Astrocyte of the cerebellum (primary cell): Measurements from ENCODE around the gene GLI2.

Source experiments
- DNase-seq: peaks from one replicate; pipeline ENCODE4 v3.0.0-alpha.2; 2011; ENCODE audit warnings: low read depth
- H3K4me3 ChIP-seq: 2 replicates; pipeline ENCODE4 v1.5.1; 2011; ENCODE audit warnings: mild to moderate bottlenecking, low read depth, low read length, moderate library complexity
- in situ Hi-C: cut with HindIII; loops from 2 replicates; pipeline ENCODE4 v1.10.0; 2017; ENCODE audit warnings: low sequenced_read_pairs
- TF ChIP-seq, protein P1 (sequence below): IDR thresholded peaks from 2 replicates; pipeline ENCODE4 v1.5.1; 2012; ENCODE audit warnings: low read length, low read depth, moderate library complexity, mild to moderate bottlenecking; ENCODE audit errors: missing control alignments

Gene GLI2

DNA sequence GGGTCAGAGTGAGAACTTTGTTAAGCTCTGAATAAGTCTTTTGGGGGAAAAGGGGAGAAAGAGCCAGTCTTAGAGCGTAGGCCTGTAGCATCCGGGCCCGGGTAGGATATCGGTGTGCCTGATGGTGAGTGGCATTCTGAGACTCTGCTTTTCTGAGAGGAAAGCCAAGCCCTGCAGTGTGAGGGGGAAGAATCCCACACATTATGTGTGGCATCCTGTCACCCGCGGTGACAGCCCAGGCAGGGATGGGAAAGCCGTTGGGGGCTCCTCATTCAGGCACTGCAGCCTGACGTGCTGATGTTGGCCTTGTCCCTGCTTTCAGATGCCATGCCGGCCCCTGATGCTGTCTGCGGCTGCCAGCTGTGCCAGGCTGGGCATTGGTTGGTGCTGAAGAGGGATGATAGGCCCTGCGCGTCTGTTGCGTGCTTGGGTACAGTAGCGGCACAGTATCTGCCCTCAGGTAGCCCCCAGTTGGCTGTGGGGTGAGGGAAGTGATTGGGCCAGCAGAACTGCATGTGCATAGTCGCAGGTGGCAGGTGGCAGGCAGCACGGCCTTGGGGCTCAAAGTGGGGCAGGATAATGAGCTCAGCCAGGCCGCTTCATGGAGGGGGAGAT is 37.6 kb downstream of the GLI2 start:
- H3K4me3 ChIP-seq: no peak overlapping the region
- TF ChIP-seq, protein P1, sequence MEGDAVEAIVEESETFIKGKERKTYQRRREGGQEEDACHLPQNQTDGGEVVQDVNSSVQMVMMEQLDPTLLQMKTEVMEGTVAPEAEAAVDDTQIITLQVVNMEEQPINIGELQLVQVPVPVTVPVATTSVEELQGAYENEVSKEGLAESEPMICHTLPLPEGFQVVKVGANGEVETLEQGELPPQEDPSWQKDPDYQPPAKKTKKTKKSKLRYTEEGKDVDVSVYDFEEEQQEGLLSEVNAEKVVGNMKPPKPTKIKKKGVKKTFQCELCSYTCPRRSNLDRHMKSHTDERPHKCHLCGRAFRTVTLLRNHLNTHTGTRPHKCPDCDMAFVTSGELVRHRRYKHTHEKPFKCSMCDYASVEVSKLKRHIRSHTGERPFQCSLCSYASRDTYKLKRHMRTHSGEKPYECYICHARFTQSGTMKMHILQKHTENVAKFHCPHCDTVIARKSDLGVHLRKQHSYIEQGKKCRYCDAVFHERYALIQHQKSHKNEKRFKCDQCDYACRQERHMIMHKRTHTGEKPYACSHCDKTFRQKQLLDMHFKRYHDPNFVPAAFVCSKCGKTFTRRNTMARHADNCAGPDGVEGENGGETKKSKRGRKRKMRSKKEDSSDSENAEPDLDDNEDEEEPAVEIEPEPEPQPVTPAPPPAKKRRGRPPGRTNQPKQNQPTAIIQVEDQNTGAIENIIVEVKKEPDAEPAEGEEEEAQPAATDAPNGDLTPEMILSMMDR: no peak
- DNase-seq: no peak
- in situ Hi-C loops: no loop called here

DNA sequence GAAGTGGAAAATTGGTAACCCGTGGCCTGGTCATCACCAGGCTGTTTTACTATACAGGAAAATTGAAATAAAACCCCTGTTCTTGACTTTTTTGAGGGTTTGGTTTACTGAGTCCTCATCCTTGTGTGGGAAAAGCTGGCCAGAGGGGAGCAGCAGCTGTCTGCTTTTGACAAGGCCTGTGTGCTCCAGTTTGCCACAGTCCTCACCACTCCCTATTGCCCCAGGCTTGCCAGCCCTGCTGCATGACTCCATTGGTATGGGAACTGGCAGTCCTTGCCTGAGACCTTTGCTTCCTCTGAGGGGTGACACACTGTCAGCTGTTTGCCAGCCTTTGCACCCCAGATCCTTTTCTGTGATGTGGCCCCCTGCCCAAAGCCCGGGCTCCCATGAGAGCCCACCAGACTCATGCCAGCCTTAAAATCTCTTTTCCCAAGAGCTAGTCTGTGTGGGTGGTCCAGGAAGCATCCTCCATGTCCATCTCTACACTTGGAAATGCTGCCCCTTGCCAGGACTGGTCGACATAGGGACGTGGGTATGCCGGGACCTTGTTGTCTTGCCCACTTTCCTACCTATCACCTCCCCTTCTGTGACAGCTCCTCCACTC is 39.0 kb downstream of the GLI2 start:
- DNase-seq: no peak
- in situ Hi-C loops: loop anchor here (5.0 kb wide), 1 partner anchor 53 kb away; no protein-coding TSS in a partner anchor
- no peak overlapping the region for H3K4me3 ChIP-seq
- TF ChIP-seq, protein P1: no peak

DNA sequence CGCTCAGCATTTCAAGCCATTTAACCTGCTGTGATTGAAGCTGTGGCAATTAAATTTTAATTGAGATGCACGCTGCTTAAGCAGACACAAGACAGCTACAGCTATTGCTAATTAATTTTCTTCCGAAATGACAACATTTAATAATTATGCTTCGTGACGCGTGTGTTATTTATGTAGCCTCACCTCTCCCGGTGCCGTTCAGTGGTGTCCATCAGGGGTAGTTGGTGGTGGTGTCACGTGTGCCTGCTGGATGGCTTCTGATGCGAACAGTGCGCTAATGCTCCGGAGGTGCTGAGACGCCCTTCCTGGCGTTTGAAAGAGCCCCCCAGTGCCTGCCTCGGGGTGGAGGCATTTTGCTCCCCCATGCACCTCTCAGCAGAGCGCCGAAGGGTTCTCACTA is 39.5 kb downstream of the GLI2 start:
- H3K4me3 ChIP-seq: no peak overlapping the region
- in situ Hi-C loops: loop anchor here (5.0 kb wide), 1 partner anchor 52 kb away; no protein-coding TSS in a partner anchor
- TF ChIP-seq, protein P1: no peak
- no peak for DNase-seq

DNA sequence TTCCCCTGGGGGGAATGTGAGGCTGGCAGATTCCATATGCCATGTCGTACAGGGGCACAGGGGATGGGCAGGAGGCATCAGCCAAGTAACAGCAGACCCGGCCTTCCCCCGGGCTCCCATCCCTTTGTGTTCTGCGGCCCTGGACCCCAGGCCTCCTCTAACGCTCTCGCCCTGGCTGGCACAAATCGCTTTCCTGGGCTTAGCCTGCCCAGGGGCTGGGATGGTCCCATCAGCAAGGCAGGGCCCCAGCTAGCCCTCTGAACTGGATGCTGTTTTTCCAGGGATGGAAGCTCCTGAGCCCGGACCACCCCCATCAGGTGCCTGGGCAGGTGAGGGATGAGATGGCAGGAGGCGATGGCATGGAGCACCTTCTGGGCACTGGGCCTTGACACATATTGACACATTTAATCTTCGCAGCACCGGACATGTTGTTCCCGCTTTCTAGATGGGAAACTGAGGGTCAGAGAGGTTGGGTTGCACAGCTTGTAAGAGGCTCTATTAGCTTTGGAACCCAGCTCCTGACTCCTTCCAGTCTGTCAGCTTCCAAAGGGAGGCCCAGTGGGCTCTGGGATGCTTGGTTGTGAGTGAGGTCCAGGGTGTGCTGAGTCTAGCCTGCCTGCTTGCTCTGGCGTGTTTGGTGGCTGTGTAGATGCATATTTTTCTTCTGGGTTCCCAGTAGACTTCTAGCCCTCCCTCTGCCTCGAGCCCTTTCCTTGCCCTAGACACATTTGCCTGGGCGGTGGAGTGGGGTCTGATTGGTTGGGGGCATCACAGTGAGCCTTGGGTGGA is 40.3 kb downstream of the GLI2 start:
- in situ Hi-C loops: loop anchor here (5.0 kb wide), 1 partner anchor 51 kb away; no protein-coding TSS in a partner anchor
- TF ChIP-seq, protein P1: no peak
- DNase-seq: no peak
- H3K4me3 ChIP-seq: no peak overlapping the region

DNA sequence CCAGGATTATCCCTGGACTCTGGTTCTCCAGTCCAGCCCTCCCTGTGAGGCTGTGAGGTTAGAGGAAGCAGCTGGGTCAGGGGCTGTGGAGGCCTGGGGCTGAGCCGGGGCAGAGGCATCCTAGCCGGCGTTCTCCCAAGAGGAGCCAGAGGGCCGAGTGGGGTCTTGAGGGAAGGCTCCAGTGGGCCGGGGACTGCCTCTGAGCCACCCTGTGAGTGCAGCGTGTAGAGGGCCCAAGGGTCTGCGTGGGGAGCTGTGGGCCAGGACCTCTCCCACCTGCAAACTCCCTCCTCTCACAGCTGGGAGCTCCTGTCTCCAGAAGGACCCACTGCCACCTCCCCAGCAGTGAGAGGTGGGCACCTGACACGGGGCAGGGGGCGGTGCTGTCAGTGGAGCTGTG is 41.0 kb downstream of the GLI2 start:
- in situ Hi-C loops: loop anchor here (5.0 kb wide), 1 partner anchor 51 kb away; no protein-coding TSS in a partner anchor
- DNase-seq: no peak
- H3K4me3 ChIP-seq: no peak overlapping the region
- TF ChIP-seq, protein P1: no peak

DNA sequence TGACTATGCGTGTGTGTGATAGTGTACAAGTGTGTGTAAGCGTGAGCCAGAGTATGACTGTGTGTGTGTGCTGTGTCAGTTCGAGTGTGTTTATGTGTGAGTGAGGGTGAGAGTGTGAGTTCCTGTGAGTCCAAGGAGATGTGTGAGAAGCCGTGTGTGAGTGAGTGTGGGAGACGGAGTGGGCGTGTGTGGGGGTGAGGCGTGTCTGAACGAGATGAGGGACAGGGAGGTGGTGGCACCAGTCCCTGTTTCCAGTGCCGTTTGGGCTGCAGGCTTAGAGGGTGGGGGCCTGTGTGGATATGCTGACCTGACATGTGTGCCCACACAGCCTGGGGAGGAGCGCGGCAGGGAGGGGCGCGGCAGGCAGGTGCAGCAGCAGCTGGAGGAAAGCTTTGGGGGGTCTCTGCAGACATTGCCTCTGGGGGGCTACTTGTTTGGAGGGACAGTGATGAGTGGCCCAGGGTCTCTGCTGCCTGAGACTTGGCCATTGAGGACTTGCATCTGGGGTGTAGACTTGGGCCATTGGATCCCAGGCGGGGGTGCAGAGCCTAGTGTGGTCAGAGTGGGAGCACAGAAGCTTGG is 41.6 kb downstream of the GLI2 start:
- TF ChIP-seq, protein P1: no peak
- DNase-seq: no peak
- in situ Hi-C loops: loop anchor here (5.0 kb wide), 1 partner anchor 50 kb away; no protein-coding TSS in a partner anchor
- H3K4me3 ChIP-seq: no peak overlapping the region
